Stomach smooth muscle (tissue), 2 donors: Measurements from ENCODE around the gene CARD14.

Experiments used
- H3K27ac ChIP-seq: one replicate; pipeline ENCODE4 v1.7.0; 2013; ENCODE audit warnings: mild to moderate bottlenecking, low read length, inconsistent platforms
- H3K27me3 ChIP-seq, 2 donors: one replicate each; pipeline ENCODE4 v1.7.0; 2013; ENCODE audit warnings: low read length in 2 of 2; ENCODE audit not compliant: insufficient read depth in 2 of 2, control insufficient read depth in 1 of 2
- H3K36me3 ChIP-seq, 2 donors: one replicate each; pipeline ENCODE4 v1.7.0; 2013; ENCODE audit warnings: low read length in 2 of 2; ENCODE audit not compliant: control insufficient read depth in 2 of 2, insufficient read depth in 2 of 2
- H3K4me1 ChIP-seq: one replicate; pipeline ENCODE4 v1.7.0; 2013; ENCODE audit warnings: low read length; ENCODE audit not compliant: control insufficient read depth, insufficient read depth
- H3K4me3 ChIP-seq, 2 donors: one replicate each; pipeline ENCODE4 v1.7.0; 2013; ENCODE audit warnings: low read length in 2 of 2
- H3K9ac ChIP-seq, 2 donors: one replicate each; pipeline ENCODE4 v1.7.0; 2013; ENCODE audit warnings: low read length in 2 of 2, mild to moderate bottlenecking in 1 of 2
- H3K9me3 ChIP-seq, 2 donors: one replicate each; pipeline ENCODE4 v1.7.0; 2013; ENCODE audit warnings: low read length in 2 of 2; ENCODE audit not compliant: control insufficient read depth in 2 of 2
- donor health status: healthy.
- donor health status: Pancreatic carcinoma.

CARD14 gene

GRCh38 chr17:80171681-80172080 lies 1.9 kb downstream of the CARD14 start:
- no peaks in the 10 kb centered on the region for H3K36me3 ChIP-seq
- H3K9ac ChIP-seq, result no peak overlapping the region
- H3K4me3 ChIP-seq, result no peak overlapping the region
- peaks cover 0 to 7% of the 10 kb centered on the region in 2 donors for H3K27me3 ChIP-seq
- peaks cover 3% of the 10 kb centered on the region for H3K4me1 ChIP-seq
- no peaks in the 10 kb centered on the region for H3K9me3 ChIP-seq
- no peak overlapping the region for H3K27ac ChIP-seq

DNA sequence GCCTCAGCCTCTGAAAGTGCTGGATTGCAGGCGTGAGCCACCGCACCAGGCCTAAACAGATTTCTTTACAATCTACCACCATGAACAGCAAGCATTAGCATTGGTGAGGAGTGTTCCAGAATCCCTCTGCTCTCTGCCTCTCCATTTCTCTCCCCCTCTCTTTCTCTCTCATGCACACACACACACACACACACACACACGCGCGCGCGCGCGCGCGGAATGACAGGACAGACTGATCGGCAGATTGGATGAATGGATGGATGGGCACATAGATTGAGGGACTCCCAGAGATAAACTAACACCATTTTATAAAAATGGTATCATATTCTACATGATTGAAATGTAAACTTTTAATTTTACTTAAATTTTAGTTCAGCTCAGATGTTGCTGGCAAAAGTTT lies 3.3 kb downstream of the CARD14 start:
- Histone ChIP-seq H3K9me3 (no peaks in the 10 kb centered on the region), H3K27ac (no peak overlapping the region), H3K4me3 (no peak overlapping the region), H3K36me3 (no peaks in the 10 kb centered on the region), H3K9ac (no peak overlapping the region), H3K27me3 (peaks cover 0 to 7% of the 10 kb centered on the region in 2 donors), H3K4me1 (peaks cover 3% of the 10 kb centered on the region)

DNA sequence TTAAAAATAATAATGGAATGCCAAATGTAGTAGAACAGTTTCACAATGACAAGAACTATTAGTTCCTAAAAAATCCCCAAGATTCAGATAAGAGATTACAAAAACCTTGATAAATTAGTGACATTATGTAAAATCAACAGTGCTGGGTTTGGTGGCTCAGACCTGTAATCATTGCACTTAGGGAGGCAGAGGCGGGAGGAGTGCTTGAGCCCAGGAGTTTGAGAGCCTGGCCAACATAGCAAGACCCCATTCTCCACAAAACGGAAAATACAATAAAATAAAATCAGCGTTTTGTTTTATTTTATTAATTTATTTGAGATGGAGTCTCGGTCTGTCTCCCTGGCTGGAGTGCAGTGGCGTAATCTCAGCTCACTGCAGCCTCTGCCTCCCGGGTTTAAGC lies 4.1 kb downstream of the CARD14 start:
- Histone ChIP-seq H3K36me3 (no peaks in the 10 kb centered on the region), H3K9me3 (no peaks in the 10 kb centered on the region), H3K9ac (no peak overlapping the region), H3K4me1 (peaks cover 3% of the 10 kb centered on the region), H3K27me3 (peaks cover 0 to 5% of the 10 kb centered on the region in 2 donors), H3K27ac (no peak overlapping the region), H3K4me3 (no peak overlapping the region)

- Histone ChIP-seq H3K4me3 (no peak overlapping the region), H3K4me1 (peaks cover 3% of the 10 kb centered on the region), H3K9ac (no peak overlapping the region), H3K36me3 (no peaks in the 10 kb centered on the region), H3K27ac (no peak overlapping the region), H3K27me3 (peaks cover 0 to 3% of the 10 kb centered on the region in 2 donors), H3K9me3 (no peaks in the 10 kb centered on the region)
Observed at GRCh38 chr17:80176757-80177156, 6.9 kb downstream of the CARD14 start.

DNA sequence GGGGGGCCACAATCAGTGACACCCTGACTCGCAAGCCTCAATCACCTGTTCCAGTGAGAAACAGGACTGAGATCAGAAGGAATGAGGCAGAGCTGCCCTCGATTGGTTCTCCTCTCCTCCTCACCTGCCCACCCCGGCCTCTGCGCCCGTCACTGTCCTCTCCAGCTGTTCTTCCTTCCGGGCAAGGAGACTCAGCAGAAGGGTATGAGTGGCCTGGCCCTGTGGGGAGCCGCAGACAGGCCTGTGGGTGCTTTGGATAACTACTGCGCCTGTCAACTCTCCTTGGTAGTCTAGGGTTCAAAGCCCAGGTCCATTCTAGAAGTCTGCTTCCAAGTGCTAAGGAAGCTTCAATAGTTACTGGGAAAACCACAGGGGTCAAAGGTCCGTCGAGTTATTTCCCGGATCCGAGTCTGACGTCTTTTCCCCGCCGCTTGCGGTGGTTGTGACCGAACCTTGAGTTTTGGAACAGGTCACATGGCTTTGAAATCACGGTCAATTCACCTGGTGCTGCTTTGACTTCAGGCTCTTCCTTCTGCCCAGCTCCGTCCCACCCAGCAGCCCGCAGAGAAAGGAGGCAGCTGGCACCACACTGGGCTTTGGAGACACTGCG lies 8.3 kb downstream of the CARD14 start:
- H3K4me1 ChIP-seq, result peaks cover 3% of the 10 kb centered on the region
- no peak overlapping the region for H3K4me3 ChIP-seq
- no peak overlapping the region for H3K27ac ChIP-seq
- no peaks in the 10 kb centered on the region for H3K36me3 ChIP-seq
- H3K27me3 ChIP-seq, result peaks cover 0 to 3% of the 10 kb centered on the region in 2 donors
- no peak overlapping the region for H3K9ac ChIP-seq
- H3K9me3 ChIP-seq, result no peaks in the 10 kb centered on the region

- peaks cover 0 to 3% of the 10 kb centered on the region in 2 donors for H3K27me3 ChIP-seq
- no peaks in the 10 kb centered on the region for H3K9me3 ChIP-seq
- H3K27ac ChIP-seq, result no peak overlapping the region
- no peaks in the 10 kb centered on the region for H3K36me3 ChIP-seq
- H3K4me1 ChIP-seq, result peaks cover 3% of the 10 kb centered on the region
- no peak overlapping the region for H3K9ac ChIP-seq
- H3K4me3 ChIP-seq, result no peak overlapping the region
Observed at GRCh38 chr17:80180192-80180591, 10.4 kb downstream of the CARD14 start.

GRCh38 chr17:80181431-80181830 lies 11.6 kb downstream of the CARD14 start:
- no peak overlapping the region for H3K4me3 ChIP-seq
- H3K27me3 ChIP-seq, result peaks cover 0 to 3% of the 10 kb centered on the region in 2 donors
- no peak overlapping the region for H3K27ac ChIP-seq
- H3K9me3 ChIP-seq, result no peaks in the 10 kb centered on the region
- no peak overlapping the region for H3K9ac ChIP-seq
- H3K36me3 ChIP-seq, result no peaks in the 10 kb centered on the region
- H3K4me1 ChIP-seq, result no peaks in the 10 kb centered on the region

DNA sequence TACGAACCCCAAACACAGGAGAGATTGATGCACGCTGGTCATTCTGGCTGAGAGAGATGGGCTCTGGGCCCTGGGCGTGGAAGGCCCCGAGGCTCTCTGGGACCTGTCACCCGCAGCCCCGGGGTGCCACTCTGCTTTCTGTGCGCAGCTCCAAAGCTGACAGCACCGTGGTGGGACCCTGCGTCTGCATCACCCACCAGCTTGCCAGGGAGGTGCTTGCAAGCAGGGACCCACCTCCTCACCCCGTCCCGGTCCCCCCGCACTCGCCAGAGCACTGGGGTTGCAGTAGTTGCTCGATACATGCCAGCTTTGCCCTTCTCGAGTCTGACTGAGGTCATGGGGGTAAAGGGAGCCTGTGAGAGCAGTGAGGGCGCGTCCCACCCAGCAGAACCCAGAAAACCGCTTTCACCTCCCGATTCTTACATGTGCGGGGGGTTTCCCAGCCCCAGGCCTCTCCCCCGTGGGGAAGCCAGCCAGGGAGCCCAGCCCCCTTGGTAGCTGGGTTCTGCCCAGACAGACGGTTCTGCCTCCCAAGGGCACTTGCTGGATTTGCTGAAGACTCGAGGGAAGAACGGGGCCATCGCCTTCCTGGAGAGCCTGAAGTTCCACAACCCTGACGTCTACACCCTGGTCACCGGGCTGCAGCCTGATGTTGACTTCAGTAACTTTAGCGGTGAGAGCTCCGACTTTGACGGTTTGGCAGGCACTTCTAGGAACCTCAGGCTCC lies 12.5 kb downstream of the CARD14 start:
- Histone ChIP-seq H3K4me3 (no peak overlapping the region), H3K4me1 (no peaks in the 10 kb centered on the region), H3K9ac (no peak overlapping the region), H3K9me3 (no peaks in the 10 kb centered on the region), H3K27me3 (no peaks in the 10 kb centered on the region), H3K36me3 (no peaks in the 10 kb centered on the region), H3K27ac (no peak overlapping the region)

GRCh38 chr17:80182845-80183223 lies 13.0 kb downstream of the CARD14 start:
- Histone ChIP-seq H3K36me3 (no peaks in the 10 kb centered on the region), H3K9ac (no peak overlapping the region), H3K4me3 (no peak overlapping the region), H3K27ac (no peak overlapping the region), H3K27me3 (peaks cover 0 to 1% of the 10 kb centered on the region in 2 donors), H3K9me3 (no peaks in the 10 kb centered on the region), H3K4me1 (peaks cover 4% of the 10 kb centered on the region)

DNA sequence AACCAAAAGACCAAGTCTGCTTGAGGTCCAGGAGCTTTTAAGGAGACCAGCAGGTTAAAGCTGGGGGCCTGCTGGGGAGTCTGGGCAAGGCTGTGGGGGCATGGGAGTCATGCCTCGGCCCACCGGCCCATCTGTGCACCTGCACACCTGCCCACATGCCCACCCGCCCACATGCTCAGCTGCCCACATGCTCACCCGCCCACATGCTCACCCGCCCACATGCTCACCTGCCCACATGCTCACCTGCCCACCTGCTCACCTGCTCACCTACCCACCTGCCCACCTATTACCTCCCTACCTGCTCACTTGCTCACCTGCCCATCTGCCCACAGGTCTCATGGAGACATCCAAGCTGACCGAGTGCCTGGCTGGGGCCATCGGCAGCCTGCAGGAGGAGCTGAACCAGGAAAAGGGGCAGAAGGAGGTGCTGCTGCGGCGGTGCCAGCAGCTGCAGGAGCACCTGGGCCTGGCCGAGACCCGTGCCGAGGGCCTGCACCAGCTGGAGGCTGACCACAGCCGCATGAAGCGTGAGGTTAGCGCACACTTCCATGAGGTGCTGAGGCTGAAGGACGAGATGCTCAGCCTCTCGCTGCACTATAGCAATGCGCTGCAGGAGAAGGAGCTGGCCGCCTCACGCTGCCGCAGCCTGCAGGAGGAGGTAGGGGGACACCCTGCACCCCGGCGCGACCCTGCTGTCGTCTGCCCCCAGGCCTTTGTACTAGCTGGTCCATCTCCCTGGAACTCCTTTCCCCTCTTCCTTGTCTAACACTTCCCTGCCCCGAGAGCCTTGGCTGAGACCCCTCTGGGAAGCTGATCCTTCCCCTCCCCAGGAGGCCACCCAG lies 14.0 kb downstream of the CARD14 start:
- peaks cover 4% of the 10 kb centered on the region for H3K4me1 ChIP-seq

More for the DNA sequence above, 14.0 kb downstream of the CARD14 start:
- Histone ChIP-seq H3K9ac (no peak overlapping the region), H3K9me3 (no peaks in the 10 kb centered on the region), H3K4me3 (no peak overlapping the region), H3K36me3 (no peaks in the 10 kb centered on the region), H3K27me3 (peaks cover 0 to 2% of the 10 kb centered on the region in 2 donors), H3K27ac (no peak overlapping the region)
